Neural cell (in vitro differentiated cells): ENCODE measurements around the gene SUFU. TPM values are rescaled to one million over a fixed set of nuclear protein-coding genes. Genes with fewer than 3 reads are reported as not detected.

ENCODE experiments used
- H2AFZ ChIP-seq: fragments of 200-600, 300-800 bp; sonication (generic), shearing (Covaris generic); 2 replicates; pipeline ENCODE4 v1.6.0; 2014; ENCODE audit warnings: low read depth, mild to moderate bottlenecking, antibody characterized with exemption, low read length, moderate library complexity
- H3F3A ChIP-seq: fragments of 200-600 bp; shearing (Covaris generic); 2 replicates; pipeline ENCODE4 v1.6.1; 2016; ENCODE audit warnings: mild to moderate bottlenecking, moderate library complexity, mixed read lengths, antibody characterized with exemption, low read length; ENCODE audit not compliant: insufficient read depth, poor library complexity, severe bottlenecking
- H3K27ac ChIP-seq: fragments of 200-600, 300-800 bp; sonication (generic), shearing (Covaris generic); 2 replicates; pipeline ENCODE4 v1.5.1; 2014; ENCODE audit warnings: mild to moderate bottlenecking, low read length, moderate library complexity
- H3K27me3 ChIP-seq: fragments of 300-800, 200-600 bp; sonication (generic), shearing (Covaris generic); 2 replicates; pipeline ENCODE4 v1.6.0; 2014; ENCODE audit warnings: mild to moderate bottlenecking, low read depth, low read length, moderate library complexity; ENCODE audit not compliant: insufficient read depth
- H3K36me3 ChIP-seq: fragments of 300-800, 200-600 bp; sonication (generic), shearing (Covaris generic); 2 replicates; pipeline ENCODE4 v1.5.1; 2014; ENCODE audit warnings: mild to moderate bottlenecking, antibody characterized with exemption, low read length, moderate library complexity; ENCODE audit not compliant: insufficient read depth
- H3K4me2 ChIP-seq: fragments of 300-800, 200-600 bp; sonication (generic), shearing (Covaris generic); 2 replicates; pipeline ENCODE4 v1.6.0; 2014; ENCODE audit warnings: mild to moderate bottlenecking, low read length
- H3K4me3 ChIP-seq: fragments of 300-800, 200-600 bp; sonication (generic), shearing (Covaris generic); 2 replicates; pipeline ENCODE4 v1.5.1; 2014; ENCODE audit warnings: mild to moderate bottlenecking, low read length, moderate library complexity
- H3K79me2 ChIP-seq: fragments of 200-600 bp; shearing (Covaris generic); replicated peaks from 2 replicates; pipeline ENCODE4 v1.6.0; 2014; ENCODE audit warnings: mild to moderate bottlenecking, low read length, moderate library complexity; ENCODE audit not compliant: insufficient read depth
- H3K9ac ChIP-seq: fragments of 300-800, 200-600 bp; sonication (generic), shearing (Covaris generic); 2 replicates; pipeline ENCODE4 v1.6.1; 2016; ENCODE audit warnings: mild to moderate bottlenecking, low read length, mixed read lengths
- H3K9me2 ChIP-seq: fragments of 200-600 bp; shearing (Covaris generic); 2 replicates; pipeline ENCODE4 v1.6.1; 2016; ENCODE audit warnings: mild to moderate bottlenecking, low read length, mixed read lengths; ENCODE audit not compliant: insufficient read depth
- H3K9me3 ChIP-seq: fragments of 200-600, 300-800 bp; sonication (generic), shearing (Covaris generic); 2 replicates; pipeline ENCODE4 v1.6.1; 2016; ENCODE audit warnings: mild to moderate bottlenecking, mixed run types, low read length, moderate library complexity, mixed read lengths
- H4K20me1 ChIP-seq: fragments of 200-600 bp; shearing (Covaris generic); 2 replicates; pipeline ENCODE4 v1.6.1; 2016; ENCODE audit warnings: mild to moderate bottlenecking, mixed run types; ENCODE audit not compliant: insufficient read depth
- CTCF ChIP-seq: fragments of 450-650 bp; IDR thresholded peaks from 2 replicates; pipeline ENCODE4 v1.5.1; 2014; ENCODE audit warnings: antibody characterized with exemption, mild to moderate bottlenecking, moderate library complexity; ENCODE audit not compliant: poor library complexity, severe bottlenecking
- EP300 ChIP-seq: fragments of 450-650 bp; conservative IDR thresholded peaks from 2 replicates; pipeline ENCODE4 v1.6.1; 2014; ENCODE audit warnings: antibody characterized with exemption, mild to moderate bottlenecking, moderate library complexity; ENCODE audit not compliant: poor library complexity, severe bottlenecking
- EZH2 ChIP-seq: fragments of 200-600, 300-800 bp; shearing (Covaris generic), sonication (generic); IDR thresholded peaks from 2 replicates; pipeline ENCODE4 v1.6.1; 2014; ENCODE audit warnings: antibody characterized with exemption, low read length, borderline replicate concordance, mild to moderate bottlenecking; ENCODE audit not compliant: insufficient read depth, poor library complexity, severe bottlenecking
- MXI1 ChIP-seq: fragments of 450-650 bp; conservative IDR thresholded peaks from 2 replicates; pipeline ENCODE4 v1.6.1; 2014; ENCODE audit warnings: antibody characterized with exemption, mild to moderate bottlenecking; ENCODE audit not compliant: poor library complexity, severe bottlenecking
- POLR2AphosphoS5 ChIP-seq: IDR thresholded peaks from 2 replicates; pipeline ENCODE4 v1.6.1; 2012
- RAD21 ChIP-seq: fragments of 450-650 bp; conservative IDR thresholded peaks from 2 replicates; pipeline ENCODE4 v1.6.1; 2014; ENCODE audit warnings: antibody characterized with exemption, mild to moderate bottlenecking, moderate library complexity
- REST ChIP-seq: IDR thresholded peaks from 2 replicates; pipeline ENCODE4 v1.6.1; 2012; ENCODE audit warnings: borderline replicate concordance
- SMC3 ChIP-seq: fragments of 450-650 bp; conservative IDR thresholded peaks from 2 replicates; pipeline ENCODE4 v1.6.1; 2014; ENCODE audit warnings: antibody characterized with exemption, mild to moderate bottlenecking, moderate library complexity; ENCODE audit not compliant: poor library complexity
- TAF1 ChIP-seq: IDR thresholded peaks from 2 replicates; pipeline ENCODE4 v1.6.1; 2012; ENCODE audit warnings: low read depth
- polyA plus RNA-seq: library from polyadenylated mRNA; depleted of rRNA; stranded (reverse); fragments of >200 nt; gene quantifications from 2 replicates; pipeline ENCODE4 v1.2.3, GENCODE V29; 2014

SUFU gene
- polyA plus RNA-seq, 1 donor from 2014 or later, result 4.8 TPM

- no peaks in the 10 kb centered on the region for H3K36me3 ChIP-seq
- H3K9me2 ChIP-seq, result no peaks in the 10 kb centered on the region
- H4K20me1 ChIP-seq, result no peaks in the 10 kb centered on the region
- H3K4me2 ChIP-seq, result no peak overlapping the region
- TF ChIP-seq REST (no peak), CTCF (no peak), POLR2AphosphoS5 (no peak), EP300 (no peak), MXI1 (no peak), TAF1 (no peak), SMC3 (no peak), EZH2 (no peak), RAD21 (no peak)
- no peak overlapping the region for H3K9ac ChIP-seq
- no peaks in the 10 kb centered on the region for H3K79me2 ChIP-seq
- no peak overlapping the region for H3K4me3 ChIP-seq
- no peaks in the 10 kb centered on the region for H3F3A ChIP-seq
- H3K27ac ChIP-seq, result no peak overlapping the region
- no peaks in the 10 kb centered on the region for H3K27me3 ChIP-seq
- no peaks in the 10 kb centered on the region for H3K9me3 ChIP-seq
- no peak overlapping the region for H2AFZ ChIP-seq
Observed at GRCh38 chr10:102463983-102464382, 39.8 kb upstream of the SUFU start.

GRCh38 chr10:102465466-102465865 is 38.3 kb upstream of the SUFU start:
- Histone ChIP-seq H3K27ac (no peak overlapping the region), H3K4me3 (no peak overlapping the region), H3F3A (no peaks in the 10 kb centered on the region), H3K27me3 (no peaks in the 10 kb centered on the region), H3K79me2 (no peaks in the 10 kb centered on the region), H4K20me1 (no peaks in the 10 kb centered on the region), H3K9me2 (no peaks in the 10 kb centered on the region), H3K36me3 (no peaks in the 10 kb centered on the region), H3K4me2 (no peak overlapping the region), H3K9me3 (no peaks in the 10 kb centered on the region), H3K9ac (no peak overlapping the region), H2AFZ (no peak overlapping the region)
- TF ChIP-seq CTCF, result no peak
- TF ChIP-seq MXI1, result no peak
- no peak for TF ChIP-seq TAF1
- TF ChIP-seq REST, result no peak
- no peak for TF ChIP-seq EZH2
- no peak for TF ChIP-seq POLR2AphosphoS5
- TF ChIP-seq EP300, result no peak
- TF ChIP-seq RAD21, result no peak
- TF ChIP-seq SMC3, result no peak
